Measurements from ENCODE around the gene SFXN2.
"Not testable (repeated sequence)": the region's sequence is repeated elsewhere in the genome, so short reads cannot be mapped to it uniquely, and the experiment has no call there.

The SFXN2 gene

DNA sequence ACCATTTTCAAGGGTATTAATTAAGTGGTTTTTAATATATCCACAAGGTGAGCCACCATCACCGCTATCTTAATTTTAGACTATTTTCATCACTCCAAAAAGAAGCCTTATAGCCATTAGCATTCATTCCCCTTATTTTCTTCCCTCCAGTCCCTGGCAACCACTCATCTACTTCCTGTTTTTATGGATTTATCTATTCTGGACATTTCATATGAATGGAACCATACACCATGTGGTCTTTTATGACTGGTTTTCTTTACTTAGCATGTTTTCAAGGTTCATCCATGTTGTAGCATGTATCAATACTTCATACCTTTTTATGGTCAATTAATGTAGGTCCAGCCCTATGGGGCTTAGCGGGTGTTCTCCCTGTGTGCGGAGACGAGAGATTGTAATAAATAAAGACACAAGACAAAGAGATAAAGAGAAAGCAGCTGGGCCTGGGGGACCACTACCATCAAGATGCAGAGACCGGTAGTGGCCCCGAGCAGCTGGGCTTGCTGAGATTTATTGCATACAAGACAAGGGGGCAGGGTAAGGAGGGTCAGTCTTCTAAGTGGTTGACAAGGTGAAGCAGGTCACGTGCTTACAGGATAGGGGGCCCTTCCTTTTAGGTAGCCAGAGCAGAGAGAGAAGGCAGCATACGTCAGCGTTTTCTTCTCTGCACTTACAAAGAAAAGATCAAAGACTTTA is 44.0 kb downstream of the SFXN2 start:
- no peak for DNase-seq

- not testable (repeated sequence) for DNase-seq
Observed at GRCh38 chr10:102758933-102759262, 44.5 kb downstream of the SFXN2 start.

GRCh38 chr10:102759497-102760210 is 45.2 kb downstream of the SFXN2 start:
- DNase-seq = no peak

- DNase-seq = no peak
Observed at GRCh38 chr10:102761981-102762380, 47.5 kb downstream of the SFXN2 start.

GRCh38 chr10:102762401-102763015 is 48.1 kb downstream of the SFXN2 start:
- DNase-seq = no peak

GRCh38 chr10:102763037-102763607 is 48.7 kb downstream of the SFXN2 start:
- no peak for DNase-seq

- DNase-seq = no peak
Observed at GRCh38 chr10:102764470-102765161, 50.2 kb downstream of the SFXN2 start.

GRCh38 chr10:102765336-102765735 is 50.9 kb downstream of the SFXN2 start:
- DNase-seq = no peak

GRCh38 chr10:102767428-102768160 is 53.2 kb downstream of the SFXN2 start:
- no peak for DNase-seq

- no peak for DNase-seq
Observed at GRCh38 chr10:102769375-102770107, 55.1 kb downstream of the SFXN2 start.

DNA sequence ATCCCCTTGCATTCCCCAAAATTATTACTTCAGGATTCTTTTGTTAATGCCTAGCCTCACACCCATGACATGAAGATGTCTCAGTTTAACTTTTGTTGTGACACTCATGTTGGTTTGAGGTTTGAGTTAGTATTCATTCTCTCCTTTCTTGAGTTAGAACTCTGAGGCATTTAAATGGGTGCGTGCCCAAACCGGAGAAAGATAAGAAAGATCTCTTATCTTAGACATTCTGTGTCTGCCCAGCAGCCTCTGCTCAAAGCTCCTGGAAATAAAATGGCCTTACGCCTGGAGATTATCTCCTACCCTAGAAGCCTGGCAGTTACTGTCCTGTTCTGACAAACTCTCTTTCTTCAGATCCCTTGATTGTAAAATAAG is 55.7 kb downstream of the SFXN2 start:
- no peak for DNase-seq

DNA sequence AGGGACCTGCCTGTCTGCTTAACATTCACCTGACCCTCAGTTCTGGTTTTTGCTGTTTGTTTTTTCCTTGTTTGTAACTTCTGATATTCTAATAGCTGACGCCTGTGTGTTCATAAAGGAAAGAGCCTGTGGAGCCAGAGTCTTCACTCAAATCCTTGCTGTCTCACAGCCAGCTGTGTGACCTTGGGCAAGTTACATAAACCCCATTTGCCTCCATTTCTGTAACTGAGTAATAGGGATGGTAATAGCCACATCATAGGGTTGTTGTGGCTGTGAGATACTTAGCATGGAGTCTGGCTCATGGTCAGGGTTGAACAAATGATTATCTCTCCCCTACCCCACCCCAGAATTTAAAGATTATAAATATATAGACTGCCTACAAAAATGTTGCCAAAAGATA is 56.4 kb downstream of the SFXN2 start:
- no peak for DNase-seq

GRCh38 chr10:102773320-102773719 is 58.9 kb downstream of the SFXN2 start:
- DNase-seq = no peak

- no peak for DNase-seq
Observed at GRCh38 chr10:102773986-102774385, 59.5 kb downstream of the SFXN2 start.

DNA sequence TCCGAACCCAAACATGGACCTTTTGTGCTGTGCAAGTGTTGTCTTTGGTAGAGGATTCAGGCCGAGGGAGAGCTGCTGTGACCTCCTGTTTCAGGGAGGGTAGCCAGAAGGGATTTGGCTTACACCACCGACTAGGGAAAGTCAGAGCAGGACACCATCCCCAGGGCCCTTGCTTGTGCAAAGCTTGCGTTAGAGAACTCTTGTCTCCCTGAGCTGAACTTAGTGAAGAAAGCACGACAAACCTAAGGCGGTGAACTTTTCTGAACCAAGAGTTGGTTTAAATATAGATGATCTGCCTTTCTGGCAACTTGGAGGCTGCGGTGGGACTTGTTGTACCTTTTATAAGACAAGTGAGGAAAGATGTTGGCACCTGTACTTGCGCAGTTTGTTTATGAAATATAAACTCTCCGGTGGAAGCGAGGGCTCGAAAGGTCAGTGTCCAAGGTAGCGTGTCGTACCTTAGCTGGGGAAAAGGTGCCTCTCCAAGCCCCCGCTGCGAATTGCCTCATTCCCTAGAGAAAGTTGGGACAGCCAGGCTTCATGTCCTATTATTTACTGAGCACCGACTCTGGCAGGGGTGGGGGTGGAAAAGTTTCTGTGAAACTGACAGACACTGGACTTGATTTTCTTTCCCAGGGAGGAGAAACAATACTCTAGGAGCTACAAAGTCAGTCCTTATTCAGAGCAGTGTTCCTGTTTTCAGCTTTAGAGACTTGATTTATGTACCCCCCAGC is 60.9 kb downstream of the SFXN2 start:
- DNase-seq = no peak

DNA sequence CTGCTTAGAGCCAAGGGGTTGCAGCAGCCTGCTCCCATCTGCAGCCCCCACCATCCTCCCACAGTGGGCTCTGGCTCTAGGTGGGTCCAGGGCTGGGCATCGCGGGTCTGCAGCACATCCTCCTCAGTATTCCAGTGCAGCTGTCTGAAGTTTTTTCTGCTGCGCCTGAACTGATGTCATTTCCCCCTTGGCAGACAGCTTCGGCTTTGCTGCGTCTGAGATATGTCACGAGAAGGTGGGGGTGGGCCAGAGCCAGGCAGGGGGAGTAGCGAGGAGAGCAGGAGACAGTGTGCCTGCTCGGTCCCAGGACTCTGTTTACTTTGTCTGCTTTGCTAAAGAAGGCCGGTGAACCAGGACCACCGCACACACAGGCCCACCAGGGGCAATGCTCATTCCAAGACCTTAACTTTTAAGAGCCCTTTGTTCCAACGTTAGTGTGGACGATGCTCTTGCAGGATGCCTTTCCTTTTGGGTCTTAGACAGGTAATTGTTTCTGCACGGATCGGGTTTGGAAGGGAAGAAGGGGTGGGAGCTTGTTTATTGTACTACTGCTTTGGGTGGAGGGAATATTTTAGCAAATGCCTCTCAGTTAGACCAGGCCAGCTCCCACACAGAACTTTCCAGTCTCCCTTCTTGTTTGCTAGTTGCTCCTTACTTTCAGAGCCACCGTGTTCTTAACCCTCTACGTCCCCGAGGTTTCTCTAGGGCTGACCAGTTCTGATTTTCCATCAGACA is 61.7 kb downstream of the SFXN2 start:
- DNase-seq = no peak

GRCh38 chr10:102776779-102777456 is 62.5 kb downstream of the SFXN2 start:
- DNase-seq = no peak

DNA sequence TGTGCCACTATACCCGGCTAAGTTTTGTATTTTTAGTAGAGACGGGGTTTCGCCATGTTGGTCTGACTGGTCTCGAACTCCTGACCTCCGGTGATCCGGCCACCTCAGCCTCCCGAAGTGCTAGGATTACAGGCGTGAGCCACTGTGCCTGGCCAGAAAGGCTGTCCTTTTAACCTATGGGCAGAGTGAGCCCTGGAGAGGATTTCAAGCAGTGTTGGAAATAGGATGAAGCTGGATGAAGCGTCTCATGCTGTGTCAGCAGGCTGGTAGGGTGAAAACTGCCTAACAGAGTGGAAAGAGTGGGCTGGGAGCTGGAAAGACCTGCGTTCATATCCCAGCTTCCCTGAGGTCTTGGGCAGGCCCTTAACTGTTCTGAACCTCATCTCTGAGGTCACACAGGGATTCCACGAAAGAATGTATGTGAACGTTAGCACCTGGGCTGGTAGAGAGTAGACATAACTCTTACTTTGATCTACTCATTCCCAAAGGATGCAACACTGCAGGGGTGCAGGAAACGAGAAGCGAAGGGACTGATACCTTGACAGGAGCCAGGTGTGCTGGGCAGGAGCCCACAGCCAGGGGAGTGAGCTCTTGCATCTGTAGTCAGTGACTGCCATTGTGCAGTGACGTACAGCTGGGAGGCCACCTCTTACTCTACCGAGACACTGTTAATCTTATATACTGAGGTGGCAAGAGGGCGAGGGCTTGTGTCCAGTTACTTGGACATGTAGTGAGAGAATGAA is 63.4 kb downstream of the SFXN2 start:
- no peak for DNase-seq

- no peak for DNase-seq
Observed at GRCh38 chr10:102778781-102779180, 64.3 kb downstream of the SFXN2 start.

All from DMS79 treated with DMSO at 0.1 percent for 48 hours (cell line).